Mesothelial cell of epicardium (in vitro differentiated cells): Measurements from ENCODE around the gene S1PR5. TPM values are rescaled to one million over a fixed set of nuclear protein-coding genes. Genes with fewer than 3 reads are reported as not detected.

Experiments used
- DNase-seq, 2 experiments: peaks; one replicate each; pipeline ENCODE4 v3.0.0; 2021; ENCODE audit warnings: low spot score in 2 of 2; ENCODE audit not compliant: unreplicated experiment in 2 of 2
- H3K27ac Mint-ChIP-seq: 2 replicates; pipeline ENCODE4 v1.8.0; 2021; ENCODE audit warnings: mixed read lengths
- H3K27me3 Mint-ChIP-seq: 2 replicates; pipeline ENCODE4 v1.8.0; 2021; ENCODE audit warnings: low read depth, mixed read lengths
- H3K36me3 Mint-ChIP-seq: 2 replicates; pipeline ENCODE4 v1.8.0; 2021; ENCODE audit warnings: mixed read lengths
- H3K4me1 Mint-ChIP-seq: 2 replicates; pipeline ENCODE4 v1.8.0; 2021; ENCODE audit warnings: mixed read lengths
- H3K4me3 Mint-ChIP-seq: 2 replicates; pipeline ENCODE4 v1.8.0; 2021; ENCODE audit warnings: mild to moderate bottlenecking, moderate library complexity, mixed read lengths
- H3K9me3 Mint-ChIP-seq: 2 replicates; pipeline ENCODE4 v1.8.0; 2021; ENCODE audit warnings: mixed read lengths
- CTCF ChIP-seq: fragments of 200-600 bp; sonication (generic); IDR thresholded peaks from one replicate; pipeline ENCODE4 v1.5.0; 2021; ENCODE audit warnings: antibody characterized with exemption; ENCODE audit not compliant: unreplicated experiment
- total RNA-seq: library from RNA; stranded (reverse); gene quantifications from 3 replicates; pipeline ENCODE4 v1.2.1, GENCODE V29; 2021

S1PR5 gene
- total RNA-seq, 1 donor from 2014 or later = 2.4 TPM

- Mint-ChIP-seq H3K27me3 (no peaks in the 10 kb centered on the region), H3K9me3 (no peaks in the 10 kb centered on the region), H3K4me3 (peak overlapping the region; percentile 56), H3K4me1 (peaks cover 11% of the 10 kb centered on the region), H3K36me3 (peaks cover 17% of the 10 kb centered on the region), H3K27ac (peak overlapping the region; percentile 27)
- no peak for TF ChIP-seq CTCF
- no peak for DNase-seq
These were observed 17.0 kb downstream of the S1PR5 start for GRCh38 chr19:10500247-10500592.

- peaks cover 17% of the 10 kb centered on the region for H3K36me3 Mint-ChIP-seq
- H3K4me1 Mint-ChIP-seq = peaks cover 11% of the 10 kb centered on the region
- no peaks in the 10 kb centered on the region for H3K9me3 Mint-ChIP-seq
- no peak for DNase-seq
- H3K27me3 Mint-ChIP-seq = no peaks in the 10 kb centered on the region
- peak overlapping the region; percentile 56 for H3K4me3 Mint-ChIP-seq
- no peak for TF ChIP-seq CTCF
- no peak overlapping the region for H3K27ac Mint-ChIP-seq
These were observed 17.5 kb downstream of the S1PR5 start for GRCh38 chr19:10499550-10500246.

- no peak overlapping the region for H3K27ac Mint-ChIP-seq
- H3K36me3 Mint-ChIP-seq = peaks cover 22% of the 10 kb centered on the region
- no peak for DNase-seq
- no peaks in the 10 kb centered on the region for H3K27me3 Mint-ChIP-seq
- H3K9me3 Mint-ChIP-seq = no peaks in the 10 kb centered on the region
- TF ChIP-seq CTCF = no peak
- no peak overlapping the region for H3K4me3 Mint-ChIP-seq
- H3K4me1 Mint-ChIP-seq = peaks cover 11% of the 10 kb centered on the region
These were observed 19.9 kb downstream of the S1PR5 start for GRCh38 chr19:10497371-10497770.

- TF ChIP-seq CTCF = no peak
- Mint-ChIP-seq H3K27ac (no peak overlapping the region), H3K4me1 (no peaks in the 10 kb centered on the region), H3K9me3 (no peaks in the 10 kb centered on the region), H3K27me3 (no peaks in the 10 kb centered on the region), H3K4me3 (no peak overlapping the region), H3K36me3 (peaks cover 23% of the 10 kb centered on the region)
- no peak for DNase-seq
These were observed 25.7 kb downstream of the S1PR5 start for GRCh38 chr19:10491472-10492047.

- no peak overlapping the region for H3K4me3 Mint-ChIP-seq
- H3K27ac Mint-ChIP-seq = no peak overlapping the region
- no peak for DNase-seq
These were observed 30.7 kb downstream of the S1PR5 start for GRCh38 chr19:10486551-10486950.

More at GRCh38 chr19:10486551-10486950, 30.7 kb downstream of the S1PR5 start:
- Mint-ChIP-seq H3K4me1 (no peaks in the 10 kb centered on the region), H3K9me3 (no peaks in the 10 kb centered on the region), H3K27me3 (no peaks in the 10 kb centered on the region), H3K36me3 (peaks cover 29% of the 10 kb centered on the region)
- TF ChIP-seq CTCF = no peak
